ENCODE data around the gene GFPT2.

GFPT2 gene

DNA sequence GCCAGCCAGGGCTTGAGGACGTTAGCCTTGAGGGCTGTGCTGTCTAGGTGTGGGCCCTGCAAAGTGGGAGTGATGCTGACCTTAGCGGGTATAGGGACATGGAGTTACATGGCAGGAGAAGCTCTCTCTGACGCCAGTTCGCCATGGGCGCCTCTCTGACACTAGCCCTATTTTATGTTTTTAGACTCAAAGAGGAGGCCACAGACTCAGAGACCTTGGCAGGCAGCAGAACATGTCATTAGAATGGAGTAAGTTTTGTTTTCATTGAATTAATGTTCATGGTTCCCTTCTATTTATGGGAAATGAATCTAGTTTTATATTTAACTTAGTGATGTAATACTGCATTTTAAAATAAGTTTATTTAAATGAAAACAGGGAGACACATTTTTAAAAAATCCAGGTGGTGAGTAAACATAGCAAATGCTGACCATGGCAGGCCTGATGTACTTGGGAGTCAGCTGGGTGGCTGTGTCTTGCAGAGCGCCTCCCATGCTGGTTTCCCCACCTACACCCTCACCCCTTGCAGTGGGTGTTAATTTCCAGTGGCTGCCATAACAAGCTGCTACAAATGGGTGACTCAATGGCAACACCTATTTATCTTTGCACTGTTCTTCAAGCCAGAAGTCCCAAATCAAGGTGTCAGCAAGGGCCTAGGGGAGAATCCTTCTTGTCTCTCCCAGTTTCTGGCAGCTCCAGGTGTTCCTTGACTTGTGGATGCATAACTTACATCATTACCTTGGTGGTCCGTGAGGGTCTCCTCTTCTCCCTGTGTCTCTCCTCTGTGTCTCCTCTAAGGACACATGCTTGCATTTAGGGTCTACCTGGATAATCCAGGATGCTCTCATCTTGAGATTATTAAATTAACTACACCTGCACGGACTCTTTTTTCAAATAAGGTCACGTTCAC lies 25.6 kb upstream of the GFPT2 start:
- no peak for DNase-seq

DNA sequence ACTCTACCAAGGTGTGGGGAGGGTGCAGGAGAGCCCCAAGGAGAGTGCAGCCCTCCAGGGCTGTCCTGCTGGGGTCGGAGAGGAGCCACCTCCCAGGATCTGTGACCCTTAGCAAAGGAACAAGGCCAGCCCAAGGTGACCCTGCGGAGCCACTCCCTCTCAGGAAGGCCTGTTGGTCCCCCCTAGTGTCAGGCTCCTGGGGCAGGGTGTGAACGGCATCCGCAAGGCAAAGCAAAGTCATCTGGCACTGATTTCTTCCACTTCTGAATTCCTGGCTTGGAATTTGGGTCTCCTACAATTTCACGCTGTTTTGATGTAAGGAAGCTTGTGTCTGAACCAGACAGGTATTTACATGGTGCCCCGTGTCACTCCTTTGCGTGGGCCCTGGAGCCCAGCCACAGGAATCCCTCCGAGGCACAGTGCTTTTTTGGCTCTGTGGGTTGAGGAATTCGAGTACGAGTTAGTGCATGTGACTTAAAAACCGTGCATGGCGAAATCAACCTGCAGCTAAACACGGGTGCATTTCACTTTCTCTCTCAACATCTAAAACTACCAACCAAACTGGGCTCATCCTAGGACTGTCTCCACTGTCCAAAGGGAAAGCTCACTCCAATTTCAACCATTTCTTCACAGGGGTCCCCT lies 24.5 kb upstream of the GFPT2 start:
- DNase-seq = no peak

DNA sequence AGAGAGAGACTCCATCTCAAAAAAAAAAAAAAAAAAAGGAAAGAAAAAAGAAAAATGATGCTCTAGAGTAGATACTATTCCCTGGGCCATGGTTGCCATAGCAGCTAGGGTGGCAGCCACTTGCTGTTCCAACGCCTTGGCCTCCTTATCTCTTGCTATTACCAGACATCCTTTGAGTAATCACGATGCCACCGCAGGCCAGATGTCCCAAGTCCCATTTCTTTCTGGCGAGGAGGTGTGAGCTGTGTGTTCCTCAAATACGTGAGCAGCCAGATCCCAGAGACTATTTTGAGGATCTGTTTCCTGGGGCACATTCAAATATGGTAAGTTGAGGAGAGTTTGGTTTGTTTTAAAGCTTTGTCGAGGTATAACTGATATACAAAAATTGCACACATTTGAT lies 23.4 kb upstream of the GFPT2 start:
- DNase-seq = no peak

DNA sequence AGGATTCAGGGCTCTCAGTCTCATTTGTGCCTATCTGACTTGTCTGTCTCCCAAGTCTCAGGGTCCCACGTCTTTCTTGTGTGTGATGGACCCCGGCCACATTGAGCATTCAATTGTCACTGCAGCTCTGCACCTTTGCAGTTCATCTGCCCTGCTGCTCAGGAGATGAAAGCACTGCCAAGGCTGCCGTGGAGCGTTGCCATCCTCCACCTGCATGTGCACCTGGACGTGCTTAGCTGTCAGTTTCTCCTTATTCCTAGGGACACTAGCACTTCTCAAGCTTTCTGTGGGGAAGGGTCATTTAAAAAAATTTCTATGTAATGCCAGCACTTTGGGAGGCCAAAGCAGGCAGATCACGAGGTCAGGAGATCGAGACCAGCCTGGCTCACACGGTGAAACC lies 22.8 kb upstream of the GFPT2 start:
- DNase-seq = no peak

DNA sequence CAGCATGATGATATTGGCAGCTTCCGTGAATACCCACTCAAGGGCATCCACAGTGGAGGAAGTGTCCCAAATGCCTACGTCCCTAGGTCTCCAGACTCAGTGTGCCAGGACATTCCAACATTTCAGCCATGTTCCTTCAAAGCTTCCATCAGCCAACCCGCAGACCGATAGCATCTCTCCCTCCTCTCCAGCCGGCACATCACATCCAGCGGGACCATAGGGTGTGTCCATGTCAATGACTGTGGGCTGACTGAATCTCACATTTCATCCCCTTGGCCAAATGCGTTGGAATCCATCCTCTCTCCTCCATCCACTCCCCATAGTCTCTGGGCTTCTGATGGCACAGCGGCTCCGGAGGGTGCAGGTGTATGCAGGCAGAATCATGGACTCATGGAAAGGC lies 22.2 kb upstream of the GFPT2 start:
- DNase-seq = no peak

DNA sequence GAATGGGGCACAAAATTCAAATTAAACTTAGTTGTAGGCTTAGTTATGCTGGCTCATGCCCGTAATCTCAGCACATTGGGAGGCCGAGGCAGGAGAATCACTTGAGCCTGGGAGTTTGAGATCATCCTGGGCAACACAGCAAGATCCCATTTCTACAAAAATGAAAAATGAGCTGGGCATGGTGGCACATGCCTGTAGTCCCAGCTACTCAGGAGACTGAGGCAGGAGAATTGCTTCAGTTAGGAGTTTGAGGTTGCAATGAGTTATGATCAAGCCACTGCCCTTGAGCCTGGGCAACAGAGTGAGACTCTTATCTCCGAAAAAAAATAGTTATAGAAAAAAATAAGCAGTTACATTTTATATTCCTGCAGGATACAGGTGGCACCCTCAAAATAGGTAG lies 20.7 kb upstream of the GFPT2 start:
- no peak for DNase-seq

DNA sequence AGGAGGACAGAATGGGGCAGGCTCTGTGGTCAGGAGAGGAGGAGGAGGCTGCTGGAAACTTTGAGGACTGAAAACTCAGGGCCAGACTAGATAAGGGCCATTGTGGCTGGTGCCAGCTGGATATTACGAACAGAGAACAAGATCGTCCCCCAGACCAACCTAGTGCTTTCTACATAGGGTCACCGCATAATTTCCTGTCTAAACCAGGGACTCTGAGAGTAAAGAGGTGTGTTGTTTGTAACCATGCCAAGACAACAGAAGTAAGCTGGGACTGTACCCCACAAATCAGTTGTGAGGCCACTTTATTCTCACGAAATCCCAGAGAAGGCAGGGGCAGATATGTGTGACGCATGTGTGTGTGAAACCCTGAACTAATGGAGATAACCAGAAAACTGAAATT lies 20.3 kb upstream of the GFPT2 start:
- no peak for DNase-seq

DNA sequence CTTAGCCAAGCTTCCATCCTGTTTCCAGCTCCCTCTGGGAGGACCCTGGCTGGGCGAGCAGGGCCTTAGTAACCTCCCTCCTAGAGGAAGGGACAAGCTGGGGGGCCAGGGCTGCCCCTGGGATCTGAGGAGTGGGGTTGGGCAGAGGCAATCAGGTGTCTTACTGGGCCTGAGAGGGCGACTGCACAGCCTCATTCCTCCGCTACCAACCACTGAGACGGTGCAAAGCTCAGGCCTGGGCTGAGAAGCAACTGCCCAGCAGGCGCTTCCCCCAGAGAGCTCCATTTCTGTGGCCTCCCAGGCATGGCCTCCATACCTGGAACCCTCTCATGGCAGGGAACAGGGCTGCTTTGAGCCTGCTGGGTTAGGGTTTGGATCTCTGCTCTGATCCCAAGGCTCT lies 18.8 kb upstream of the GFPT2 start:
- DNase-seq = no peak

DNA sequence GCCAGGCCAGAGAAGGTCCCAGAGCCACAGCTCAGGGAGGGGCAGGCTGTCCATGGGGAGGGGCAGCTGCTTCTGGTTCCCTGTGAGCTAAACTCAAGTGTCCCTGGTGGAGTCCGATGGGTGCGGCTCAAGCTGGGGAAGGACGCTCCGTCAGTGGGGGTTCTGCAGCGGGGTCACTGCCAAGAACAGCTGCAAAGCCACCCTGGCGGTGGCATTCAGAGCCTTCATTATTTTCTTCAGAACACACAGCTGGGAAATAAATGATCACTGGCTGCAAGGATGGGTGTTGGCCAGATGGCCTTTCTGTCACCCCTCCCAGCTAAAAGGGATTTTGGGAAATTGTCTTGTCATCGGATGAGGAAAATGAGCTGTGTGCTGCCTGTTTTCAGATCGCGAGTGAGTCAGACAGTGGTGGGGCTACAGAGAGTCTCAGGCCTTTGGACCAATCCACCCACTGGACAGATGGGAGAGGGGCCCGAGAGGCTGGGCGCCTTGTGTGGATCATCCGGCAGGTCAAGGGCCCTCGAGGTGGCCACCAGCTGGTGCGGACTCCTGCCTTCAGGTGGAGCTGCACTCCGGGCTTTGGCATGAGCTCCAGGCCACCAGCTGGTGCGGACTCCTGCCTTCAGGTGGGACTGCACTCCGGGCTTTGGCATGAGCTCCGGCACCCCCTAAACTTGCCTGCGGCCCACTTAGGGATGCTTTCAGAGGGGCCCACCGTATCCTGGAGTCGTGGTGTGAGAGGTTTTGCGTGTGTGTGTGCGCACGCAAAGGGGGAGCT lies 17.9 kb upstream of the GFPT2 start:
- no peak for DNase-seq

DNA sequence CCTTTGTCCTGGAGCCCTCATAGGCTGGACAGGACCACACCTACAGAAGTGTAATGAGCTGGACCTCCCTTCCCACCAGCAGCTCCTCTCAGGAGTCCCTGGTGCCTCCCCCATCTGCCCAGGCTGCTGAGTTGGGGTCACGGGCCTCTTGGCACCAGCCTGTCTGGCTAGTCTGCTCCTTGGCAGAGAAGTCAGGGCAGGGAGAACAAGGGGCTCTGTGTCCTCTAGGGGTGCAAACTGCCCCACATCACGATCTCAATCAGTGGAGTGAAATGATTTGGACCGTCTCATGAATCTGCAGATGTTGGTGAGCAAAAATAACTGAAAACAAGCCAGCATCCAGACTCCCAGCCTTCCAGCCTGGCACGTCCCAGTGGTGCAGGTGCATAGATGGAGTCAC lies 14.9 kb upstream of the GFPT2 start:
- no peak for DNase-seq

DNA sequence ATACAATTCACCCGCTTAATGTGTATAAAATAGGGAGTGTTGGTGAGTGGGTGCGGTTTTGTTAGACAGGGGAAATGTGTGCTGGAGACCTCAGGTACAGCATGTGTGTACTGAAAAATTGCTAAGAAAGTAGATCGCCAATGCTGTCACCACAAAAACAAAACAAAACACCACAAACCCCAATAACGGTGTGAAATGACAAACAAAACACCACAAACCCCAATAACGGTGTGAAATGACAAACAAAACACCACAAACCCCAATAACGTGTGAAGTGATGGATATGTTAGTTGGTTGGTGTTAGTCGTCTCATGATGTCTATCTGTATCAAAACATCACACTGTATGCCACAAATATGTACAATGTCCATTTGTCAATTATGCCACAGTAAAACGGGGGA lies 14.2 kb upstream of the GFPT2 start:
- DNase-seq = no peak

DNA sequence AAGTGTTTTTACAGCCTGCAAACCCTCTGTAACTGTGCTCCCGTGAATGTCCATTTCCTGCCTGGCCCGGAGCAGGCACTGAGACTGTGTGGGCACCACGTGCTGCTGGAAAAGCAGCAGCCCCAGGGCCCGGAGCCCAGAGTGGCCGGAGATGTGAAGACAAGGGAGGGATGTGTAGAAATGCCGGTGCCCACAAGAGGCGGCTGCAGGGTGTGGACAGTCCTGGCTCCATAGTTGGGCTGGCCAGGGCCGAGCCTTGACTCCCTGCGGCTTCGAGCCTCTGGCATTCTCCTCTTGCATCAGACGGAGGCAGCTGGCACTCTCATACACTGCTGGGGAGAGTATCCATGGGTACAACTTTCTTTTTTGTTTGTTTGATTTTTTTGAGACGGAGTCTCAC lies 13.2 kb upstream of the GFPT2 start:
- DNase-seq = no peak

DNA sequence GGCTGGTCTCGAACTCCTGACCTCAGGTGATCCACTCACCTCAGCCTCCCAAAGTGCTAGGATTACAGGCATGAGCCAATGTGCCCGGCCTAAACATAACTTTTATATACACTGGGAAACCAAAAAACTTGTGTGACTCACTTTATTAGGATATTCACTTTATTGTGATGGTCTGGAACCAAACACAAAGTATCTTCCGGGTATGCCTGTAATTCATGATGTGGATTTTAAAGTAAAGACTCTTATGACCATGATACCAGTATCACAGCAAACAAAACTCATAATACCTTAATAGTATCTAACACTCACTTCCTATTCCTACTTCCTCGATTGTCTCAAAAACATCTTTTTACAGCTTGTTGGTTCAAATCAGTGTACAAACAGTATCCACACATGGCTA lies 12.7 kb upstream of the GFPT2 start:
- DNase-seq = no peak

DNA sequence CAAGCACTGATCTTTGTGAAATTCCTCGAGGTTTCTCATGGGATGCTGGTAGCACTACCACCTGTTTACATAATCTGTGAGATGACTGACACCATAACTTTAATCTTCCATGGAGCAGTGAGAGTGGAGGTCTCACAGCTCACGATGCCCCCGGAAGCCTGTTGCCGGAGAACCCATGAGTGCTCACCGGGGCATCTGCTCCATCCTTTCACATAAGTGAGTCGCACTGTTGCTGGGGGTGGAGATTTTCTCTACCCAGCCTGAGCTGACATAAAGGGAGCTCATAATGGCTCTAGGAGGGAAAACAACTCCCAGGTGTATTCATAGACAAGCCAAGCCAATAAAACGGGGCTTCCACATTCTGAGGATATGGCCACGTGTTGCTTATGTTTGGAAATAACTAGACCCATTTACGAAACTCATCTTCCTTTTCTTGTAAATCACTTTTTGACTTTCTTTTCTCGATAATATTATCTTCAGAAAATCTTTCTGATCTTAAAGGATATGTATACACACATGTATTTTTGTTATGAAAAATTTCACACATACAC lies 11.2 kb upstream of the GFPT2 start:
- no peak for DNase-seq

DNA sequence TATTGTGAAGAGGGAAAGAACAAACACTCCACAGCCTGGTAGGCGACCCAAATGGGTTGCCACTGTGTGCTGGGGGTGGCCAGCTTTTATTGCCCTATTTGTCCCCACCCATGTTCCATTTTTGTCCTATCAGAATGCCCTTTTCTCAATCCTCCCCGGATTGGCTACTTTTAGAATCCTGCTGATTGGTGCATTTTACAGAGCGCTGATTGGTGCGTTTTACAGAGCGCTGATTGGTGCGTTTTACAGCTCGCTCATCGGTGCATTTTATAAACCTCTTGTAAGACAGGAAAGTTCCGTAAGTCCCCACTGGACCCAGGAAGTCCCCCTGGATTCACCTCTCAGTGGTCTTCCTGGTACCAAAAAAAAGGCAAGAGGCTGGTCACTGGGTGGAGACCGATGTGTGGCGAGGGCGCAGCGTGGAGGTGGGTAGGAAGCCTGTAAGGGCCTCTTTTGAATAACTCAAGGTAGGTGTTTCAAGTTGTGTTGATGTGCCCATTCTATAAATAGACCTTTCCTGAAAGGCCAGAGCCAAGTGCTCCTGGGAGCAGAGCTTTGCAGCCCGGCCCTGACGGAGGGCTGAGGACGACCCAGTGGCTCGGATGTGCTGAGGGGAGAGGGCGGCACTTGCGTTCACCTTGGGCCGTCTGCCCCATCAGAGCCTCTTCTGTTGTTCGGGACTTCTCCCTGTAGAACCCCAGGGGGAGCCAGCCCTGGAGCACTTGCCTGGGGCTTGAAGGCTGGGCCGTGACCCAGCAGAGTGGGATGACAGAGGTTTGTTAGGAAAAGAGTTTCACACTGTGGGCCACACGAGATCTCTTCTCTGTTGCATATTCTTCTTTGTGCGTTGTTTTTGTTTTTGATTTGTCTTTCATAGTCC lies 7.2 kb upstream of the GFPT2 start:
- DNase-seq = no peak

DNA sequence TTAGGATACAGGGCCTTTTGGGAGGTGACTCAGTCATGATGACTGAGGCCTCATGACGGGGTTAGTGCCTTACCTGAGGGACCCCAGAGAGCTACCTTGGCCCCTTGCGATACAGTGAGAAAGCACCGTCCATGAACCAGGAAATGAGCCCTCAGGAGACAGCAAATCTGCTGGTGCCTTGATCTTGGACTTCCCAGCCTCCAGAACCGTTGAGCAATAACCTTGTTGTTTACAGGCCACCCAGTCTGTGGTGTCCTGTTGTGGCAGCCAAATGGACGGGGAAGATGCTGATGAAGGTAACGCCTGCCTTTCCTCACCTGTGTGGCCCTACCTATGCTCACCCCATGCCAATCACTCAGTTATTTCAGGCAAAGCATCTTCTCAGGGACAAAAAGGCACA lies 5.6 kb upstream of the GFPT2 start:
- DNase-seq = no peak

DNA sequence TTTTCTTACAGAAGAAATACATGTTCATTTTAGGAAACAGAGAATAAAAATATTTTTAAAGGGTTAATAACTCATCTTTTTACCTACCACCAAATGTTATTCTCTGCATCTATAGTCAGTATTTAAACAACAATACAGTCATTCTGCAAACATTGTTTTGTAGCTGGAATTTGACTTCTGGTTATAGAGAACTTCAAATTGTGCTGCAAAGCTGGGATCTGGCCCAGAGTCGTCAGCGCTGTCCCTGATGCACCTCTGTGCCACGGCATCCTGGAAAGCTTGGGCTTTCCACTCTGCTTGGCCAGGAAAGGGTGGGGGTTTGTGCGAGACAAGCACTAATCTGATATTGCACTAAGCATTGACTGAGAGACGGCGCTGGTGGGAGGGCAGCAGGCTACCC lies 5.0 kb upstream of the GFPT2 start:
- no peak for DNase-seq

DNA sequence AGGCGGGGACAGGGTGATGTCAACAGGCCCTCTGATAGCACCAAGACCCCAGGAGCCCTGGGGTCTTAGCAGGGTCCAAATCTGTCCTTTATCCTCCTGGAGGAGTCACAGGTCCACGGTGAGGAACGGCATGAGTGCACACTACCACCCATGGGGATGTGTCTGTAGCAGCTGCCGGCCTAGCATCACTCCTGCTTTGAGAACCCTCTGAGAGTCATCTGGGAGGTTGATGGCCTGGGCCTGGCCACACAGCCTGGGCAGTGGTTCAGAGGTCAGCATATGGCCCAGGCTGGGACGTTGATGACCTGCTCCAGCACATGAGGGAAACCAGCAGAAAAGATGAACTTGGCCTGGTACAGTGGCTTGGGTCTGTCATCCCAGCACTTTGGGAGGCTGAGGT lies 1.8 kb upstream of the GFPT2 start:
- no peak for DNase-seq

DNA sequence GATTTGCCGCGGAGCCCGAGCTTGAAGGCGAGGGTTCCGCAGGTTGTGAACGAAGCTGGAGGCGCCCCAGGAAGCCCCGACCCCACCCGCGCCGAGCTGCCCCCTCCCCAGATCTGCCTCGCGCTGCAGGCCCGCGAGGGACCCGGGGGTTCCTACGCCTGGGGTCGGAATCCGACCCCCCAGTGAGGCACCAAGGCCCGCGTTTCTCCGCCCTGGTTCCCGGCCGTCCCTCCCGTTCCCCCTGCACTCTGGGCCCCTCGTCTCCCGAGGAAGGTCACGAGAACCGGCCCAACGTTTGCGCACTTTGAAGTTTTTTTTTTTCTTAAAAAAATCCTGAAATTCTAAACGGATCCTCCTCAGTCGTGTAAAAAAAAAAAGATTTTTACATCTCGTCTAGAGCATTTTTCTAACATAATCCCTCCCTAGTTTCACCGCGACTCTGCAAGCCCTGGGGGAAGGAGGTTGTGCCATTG lies 880 bp upstream of the GFPT2 start:
- peak; percentile 30 for DNase-seq

DNA sequence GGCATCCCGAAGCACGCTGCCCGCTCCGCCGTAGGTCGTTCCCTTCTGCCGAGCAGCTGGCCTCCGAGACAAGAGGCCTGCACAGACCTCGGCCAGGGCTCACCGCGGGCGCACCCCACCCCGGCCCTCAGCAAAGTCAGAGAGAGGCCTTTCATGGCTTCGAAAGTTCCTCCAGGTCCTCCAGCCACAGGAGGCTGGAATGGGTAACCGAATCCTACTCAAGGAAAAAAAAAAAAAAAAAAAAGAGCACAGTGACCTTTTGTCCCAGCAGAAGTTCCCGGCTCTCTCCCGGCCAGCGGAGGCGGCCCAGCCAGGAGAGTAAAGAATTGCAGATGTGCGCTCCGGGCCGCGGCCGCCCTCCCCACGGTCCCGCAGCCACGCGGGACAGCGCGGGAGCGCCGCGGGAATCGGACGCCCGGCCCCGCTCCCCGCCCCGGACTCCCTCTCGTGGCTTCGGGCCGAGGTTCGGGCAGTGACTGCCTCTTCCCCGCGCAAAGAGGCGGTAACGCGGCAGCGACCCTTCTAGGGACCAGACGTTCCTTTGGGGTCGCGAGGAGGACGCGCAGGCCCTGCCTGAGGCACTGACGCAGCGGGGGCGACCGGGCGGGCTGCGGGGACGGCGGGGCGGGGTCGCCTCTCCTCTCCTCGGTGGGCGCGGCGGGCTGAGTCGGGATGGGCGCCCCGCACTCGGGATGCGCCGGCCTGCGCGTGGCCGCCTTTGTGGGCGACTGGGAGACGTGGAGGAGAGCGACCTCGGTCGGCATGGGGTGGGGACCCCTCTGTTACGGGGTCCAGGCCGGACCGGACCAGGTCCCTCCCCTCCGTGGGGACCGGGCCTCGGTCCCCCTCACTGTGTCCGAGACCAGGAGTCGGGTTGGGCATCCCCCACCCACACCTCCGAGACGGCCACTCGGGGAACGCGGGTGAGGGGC lies 754 bp downstream of the GFPT2 start:
- DNase-seq = peak; percentile 75

Data from retina (tissue), 1 donor.